Forelimb muscle (tissue), 1 donor: ENCODE measurements around the gene NECAB3. TPM values are rescaled to one million over a fixed set of nuclear protein-coding genes. Genes with fewer than 3 reads are reported as not detected.

Experiments used
- DNase-seq: peaks from one replicate; pipeline ENCODE4 v3.0.0-alpha.2; 2013; ENCODE audit warnings: low read depth
- polyA plus RNA-seq: library from polyadenylated mRNA; unstranded; fragments of 120-200 nt; gene quantifications from one replicate; pipeline ENCODE4 v1.2.1, GENCODE V29; 2013; ENCODE audit not compliant: insufficient read length

NECAB3 gene
- polyA plus RNA-seq, 1 donor = 29.9 TPM

DNA sequence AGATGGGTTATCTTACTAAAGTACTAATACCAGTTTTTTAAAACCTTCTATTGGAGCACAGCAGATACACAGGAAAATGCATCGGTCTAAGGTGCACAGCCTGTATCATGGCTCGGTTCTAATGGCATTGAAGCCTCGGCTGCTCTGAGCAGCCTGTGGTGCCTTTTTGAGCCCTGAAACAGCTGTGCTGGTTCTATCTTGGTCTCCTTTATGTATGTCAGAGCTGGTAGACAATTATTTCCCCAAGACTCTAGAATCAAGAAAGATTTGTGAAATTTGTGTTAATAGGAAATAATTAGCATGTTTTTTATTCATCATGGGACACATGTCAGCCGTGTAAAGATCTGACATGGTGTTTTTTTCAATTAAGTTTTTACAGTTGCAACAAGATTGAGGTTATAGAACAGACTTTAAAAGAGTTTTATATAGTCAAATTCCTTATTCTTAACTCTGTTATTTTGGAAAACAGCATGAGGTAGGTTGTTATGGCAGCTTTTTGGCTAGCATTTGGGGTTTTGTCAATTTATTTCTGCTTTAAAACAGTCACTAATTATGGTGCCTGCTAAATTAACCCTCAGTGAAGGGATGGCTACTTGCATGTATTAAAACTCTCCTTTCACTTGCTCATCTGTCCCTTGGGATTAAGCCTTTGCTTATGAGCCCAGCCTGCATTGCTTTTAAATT, 52.4 kb downstream of the NECAB3 start:
- no peak for DNase-seq

DNA sequence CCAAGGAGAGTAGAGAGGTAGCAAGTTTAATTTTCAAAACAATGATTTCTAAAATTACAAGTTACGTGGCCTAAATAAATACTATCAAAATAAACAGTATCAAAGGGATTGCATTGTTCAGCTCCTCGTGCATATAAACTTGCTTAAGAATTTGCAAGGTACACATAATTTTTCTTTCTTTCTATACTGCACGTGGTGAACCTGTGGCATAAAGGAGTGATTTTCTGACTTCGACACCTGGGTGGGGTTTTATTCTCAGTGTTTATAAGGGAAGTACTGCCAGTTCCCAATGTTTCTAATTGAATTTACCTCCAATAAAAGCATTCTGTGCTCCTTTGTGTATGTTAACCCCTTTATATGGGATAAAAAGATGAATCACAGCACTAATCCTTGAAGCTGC, 62.2 kb downstream of the NECAB3 start:
- DNase-seq = no peak

DNA sequence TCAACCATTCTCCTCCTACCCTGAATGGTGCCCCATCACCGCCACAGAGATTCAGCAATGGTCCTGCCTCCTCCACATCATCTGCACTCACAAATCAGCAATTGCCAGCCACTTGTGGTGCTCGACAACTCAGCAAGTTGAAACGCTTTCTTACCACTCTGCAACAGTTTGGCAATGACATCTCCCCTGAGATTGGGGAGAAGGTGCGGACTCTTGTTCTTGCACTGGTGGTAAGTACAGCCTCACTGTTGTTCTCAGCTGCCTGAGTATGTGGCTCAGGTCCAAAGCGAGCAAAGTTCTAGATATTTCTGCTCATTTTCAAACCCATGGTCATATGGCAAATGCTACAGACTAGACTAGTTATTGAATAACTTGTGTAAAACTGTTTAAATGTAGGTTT, 63.1 kb downstream of the NECAB3 start:
- no peak for DNase-seq

DNA sequence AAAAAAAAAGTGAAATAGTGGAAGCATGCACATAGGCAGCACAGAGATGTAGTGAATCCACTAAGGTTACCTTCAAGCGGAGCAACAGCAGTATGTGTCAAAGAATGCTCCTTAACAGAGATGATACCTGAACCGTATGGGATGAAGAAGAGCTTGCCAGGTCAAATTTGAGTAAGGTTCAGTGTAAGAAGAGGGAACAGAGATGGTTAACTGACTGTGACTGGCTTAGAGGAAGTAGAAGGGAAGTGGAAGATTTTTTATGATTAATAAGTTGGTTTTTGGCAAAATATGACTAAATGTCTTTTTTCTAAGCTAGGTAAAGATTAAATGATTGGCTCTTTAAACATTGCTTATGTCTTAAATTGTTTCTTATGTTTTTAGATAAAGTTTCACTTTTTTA, 64.7 kb downstream of the NECAB3 start:
- DNase-seq = no peak

Other genes with a start within 250 kb of the NECAB3 start
- gene SNTA1, start 230.7 kb downstream of the NECAB3 start, polyA plus RNA-seq = 37.6 TPM
- 17.5 TPM for gene CBFA2T2, start 184.3 kb downstream of the NECAB3 start, polyA plus RNA-seq
- gene C20orf144, start 12.1 kb downstream of the NECAB3 start, polyA plus RNA-seq = 0.19 TPM
- 0.33 TPM for gene ACTL10, start 7.5 kb downstream of the NECAB3 start, polyA plus RNA-seq
- gene E2F1, start 12.0 kb upstream of the NECAB3 start, polyA plus RNA-seq = 9.6 TPM
- 9.1 TPM for gene PXMP4, start 45.9 kb upstream of the NECAB3 start, polyA plus RNA-seq
- gene ZNF341, start 57.6 kb upstream of the NECAB3 start, polyA plus RNA-seq = 2.8 TPM
- gene CHMP4B, start 136.9 kb upstream of the NECAB3 start, polyA plus RNA-seq = 66.9 TPM